GM18868 (cell line): ENCODE results near the gene POLH.
"Not testable (repeated sequence)": the region's sequence is repeated elsewhere in the genome, so short reads cannot be mapped to it uniquely, and the experiment has no call there.

Source experiments
- ATAC-seq: cut with Tn5 transposase; IDR thresholded peaks from one replicate; pipeline ENCODE4 v1.9.1; 2021; ENCODE audit warnings: mild to moderate bottlenecking, moderate library complexity; ENCODE audit not compliant: unreplicated experiment

The POLH gene

DNA sequence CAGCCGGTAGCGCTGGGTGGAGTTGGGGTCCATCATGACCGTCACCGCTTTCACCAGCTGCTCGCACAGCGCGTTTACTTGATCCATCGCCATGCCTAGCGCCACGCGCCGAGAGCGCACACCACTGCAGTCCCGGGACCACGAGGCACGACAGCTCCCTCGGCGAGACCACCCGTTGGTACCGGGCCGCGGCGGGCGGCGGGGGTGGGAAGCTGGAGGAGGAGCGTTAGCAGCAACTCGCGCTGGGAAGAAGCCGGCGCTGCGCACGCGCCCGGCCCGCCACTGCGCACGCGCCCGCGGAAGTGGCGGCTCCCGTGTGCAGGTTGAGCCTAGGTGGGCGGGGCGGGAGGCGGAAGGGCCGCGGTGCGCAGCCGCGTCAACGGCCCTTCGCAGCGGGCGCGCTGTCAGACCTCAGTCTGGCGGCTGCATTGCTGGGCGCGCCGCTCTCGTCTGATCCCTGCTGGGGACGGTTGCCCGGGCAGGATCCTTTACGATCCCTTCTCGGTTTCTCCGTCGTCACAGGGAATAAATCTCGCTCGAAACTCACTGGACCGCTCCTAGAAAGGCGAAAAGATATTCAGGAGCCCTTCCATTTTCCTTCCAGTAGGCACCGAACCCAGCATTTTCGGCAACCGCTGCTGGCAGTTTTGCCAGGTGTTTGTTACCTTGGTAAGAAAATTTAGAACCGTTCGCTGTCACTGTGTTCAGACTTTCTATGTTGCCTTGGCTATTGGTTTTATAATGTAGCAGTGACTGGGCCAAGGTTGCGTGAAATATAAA lies at the start of gene POLH, which contains the start of gene XPO5:
Gene POLH (plus strand): TSS at position 414 of the 780 bp plus-strand sequence. CDS start 6,135 bp downstream, outside the sequence.
Gene XPO5 (minus strand): TSS at position 267 of the 780 bp plus-strand sequence. CDS start 174 bp downstream, at position 93.
- peak; percentile 90 for ATAC-seq

DNA sequence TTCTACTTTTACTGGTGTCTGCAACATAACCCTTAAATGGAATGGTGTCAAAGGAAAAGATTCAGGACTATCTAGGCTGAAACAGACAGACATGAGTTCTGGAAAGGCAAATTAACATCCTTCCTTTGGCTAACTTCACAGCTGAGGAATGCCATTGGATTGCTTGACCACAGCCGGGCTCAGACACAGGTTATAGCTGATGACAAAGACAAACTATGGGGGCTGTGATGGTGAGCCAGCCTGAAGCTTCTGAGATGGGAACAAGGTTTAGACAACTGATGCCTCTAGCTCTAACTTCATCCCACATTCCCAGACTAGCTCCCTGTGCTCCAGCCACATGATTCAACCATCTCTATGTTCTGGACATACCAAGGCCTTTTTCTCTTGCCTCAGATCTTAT lies 43.8 kb upstream of the POLH start:
- ATAC-seq, result no peak

DNA sequence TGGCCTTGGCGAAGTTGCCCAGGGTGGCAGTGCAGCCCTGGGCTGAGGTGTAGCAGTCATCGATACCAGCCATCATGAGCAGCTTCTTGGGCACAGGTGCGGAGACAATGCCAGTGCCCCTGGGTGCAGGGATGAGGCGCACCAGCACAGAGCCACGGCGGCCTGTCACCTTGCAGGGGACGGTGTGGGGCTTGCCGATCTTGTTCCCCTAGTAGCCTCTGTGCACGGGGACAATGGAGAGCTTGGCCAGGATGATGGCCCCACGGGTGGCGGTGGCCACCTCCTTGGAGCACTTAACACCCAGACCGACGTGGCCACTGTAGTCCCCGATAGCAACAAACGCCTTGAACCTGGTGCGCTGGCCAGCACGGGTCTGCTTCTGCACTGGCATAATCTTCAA lies 37.0 kb upstream of the POLH start:
- not testable (repeated sequence) for ATAC-seq

DNA sequence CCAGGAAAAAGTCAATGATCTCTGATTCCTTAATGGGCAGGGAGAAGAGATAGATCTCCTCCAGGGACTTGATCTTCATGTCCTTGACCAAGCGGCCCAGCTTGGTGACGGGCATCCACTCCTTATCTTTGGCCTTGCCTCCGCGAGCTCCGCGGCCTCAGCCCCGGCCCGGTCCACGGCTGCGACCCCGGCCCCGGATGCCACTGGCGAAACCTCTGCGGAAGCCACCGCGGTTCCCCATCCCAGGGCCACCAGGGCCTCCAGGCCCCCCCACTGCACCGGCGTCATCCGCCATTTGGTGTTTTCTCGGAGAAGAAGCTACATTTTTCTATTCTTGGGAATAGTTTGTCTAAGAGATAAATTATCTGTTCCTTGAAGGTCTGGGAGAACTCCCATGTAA lies 36.6 kb upstream of the POLH start:
- not testable (repeated sequence) for ATAC-seq

DNA sequence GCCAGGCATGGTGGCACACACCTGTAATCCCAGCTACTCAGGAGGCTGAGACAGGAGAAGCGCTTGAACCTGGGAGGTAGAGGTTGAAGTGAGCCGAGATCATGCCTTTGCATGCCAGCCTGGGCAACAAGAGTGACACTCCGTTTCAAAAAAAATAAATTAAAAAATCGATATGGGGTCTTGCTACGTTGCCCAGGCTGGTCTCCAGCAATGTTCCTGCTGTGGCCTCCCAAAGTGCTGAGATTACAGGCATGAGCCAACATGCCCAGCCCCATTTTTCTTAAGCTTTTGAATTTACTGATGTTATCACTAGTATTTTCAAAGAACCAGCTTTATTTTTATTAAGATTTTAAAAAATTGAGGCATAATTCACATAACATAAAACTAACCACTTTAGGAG lies 35.5 kb upstream of the POLH start:
- ATAC-seq, result no peak

DNA sequence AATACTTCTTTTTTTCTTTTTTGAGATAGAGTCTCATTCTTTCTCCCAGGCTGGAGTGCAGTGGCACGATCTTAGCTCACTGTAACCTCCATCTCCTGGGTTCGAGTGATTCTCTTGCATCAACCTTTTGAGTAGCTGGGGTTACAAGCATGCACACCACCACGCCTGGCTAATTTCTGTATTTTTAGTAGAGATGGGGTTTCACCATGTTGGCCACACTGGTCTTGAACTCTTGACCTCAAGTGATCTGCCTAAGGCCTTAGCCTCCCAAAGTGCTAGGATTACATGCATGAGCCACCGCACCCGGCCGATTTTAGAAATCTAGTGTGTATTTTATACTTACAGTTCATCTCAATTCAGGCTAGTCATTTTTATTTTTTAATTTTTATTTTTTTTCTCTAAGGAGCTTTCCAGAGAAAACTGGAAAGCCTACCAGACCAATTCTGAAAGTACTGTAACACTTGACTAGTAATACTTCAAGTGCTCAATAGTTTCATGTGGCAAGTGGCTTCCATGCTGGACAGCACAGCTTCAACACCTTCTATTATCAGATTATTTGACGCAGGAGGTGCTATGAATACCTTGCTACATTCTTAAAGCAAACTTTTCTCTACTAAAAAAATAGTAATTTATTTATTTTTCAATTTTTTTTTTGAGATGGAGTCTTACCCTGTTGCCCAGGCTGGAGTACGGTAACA lies 34.1 kb upstream of the POLH start:
- ATAC-seq, result no peak

GRCh38 chr6:43544461-43544860 lies 31.5 kb upstream of the POLH start:
- ATAC-seq, result no peak

- ATAC-seq, result no peak
Observed at GRCh38 chr6:43547222-43547621, 28.8 kb upstream of the POLH start.

DNA sequence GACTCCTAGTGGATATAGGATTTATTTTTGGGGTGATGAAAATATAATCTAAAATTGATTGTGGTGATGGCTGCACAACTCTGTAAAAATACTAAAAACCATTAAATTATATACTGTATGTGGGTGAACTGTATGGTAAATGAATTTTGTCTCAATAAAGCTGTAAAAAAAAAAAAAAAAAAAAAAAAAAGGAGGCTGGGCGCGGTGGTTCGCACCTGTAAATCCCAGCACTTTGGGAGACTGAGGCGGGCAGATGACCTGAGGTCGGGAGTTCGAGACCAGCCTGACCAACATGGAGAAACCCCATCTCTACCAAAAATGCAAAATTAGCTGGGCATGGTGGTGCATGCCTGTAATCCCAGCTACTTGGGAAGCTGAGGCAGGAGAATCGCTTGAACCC lies 18.4 kb upstream of the POLH start:
- not testable (repeated sequence) for ATAC-seq

DNA sequence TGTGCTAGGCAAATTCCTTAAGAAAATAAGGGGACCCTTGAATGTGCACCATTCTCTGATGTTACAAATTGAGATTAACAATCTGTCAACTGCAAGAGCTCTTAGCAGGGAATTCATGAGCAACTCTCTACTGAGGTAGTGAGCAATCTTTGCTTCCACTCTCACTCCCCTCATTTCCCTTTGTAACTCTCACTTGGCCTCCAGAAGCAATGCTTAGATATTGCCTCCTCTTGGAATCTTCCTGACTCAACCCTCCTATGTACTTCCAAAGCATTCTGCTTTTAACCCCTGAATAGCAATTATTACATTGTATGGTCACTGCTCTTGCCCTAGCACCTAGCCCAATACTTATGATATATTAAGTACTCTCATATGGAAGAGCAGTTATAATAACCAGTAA lies 16.7 kb upstream of the POLH start:
- no peak for ATAC-seq

DNA sequence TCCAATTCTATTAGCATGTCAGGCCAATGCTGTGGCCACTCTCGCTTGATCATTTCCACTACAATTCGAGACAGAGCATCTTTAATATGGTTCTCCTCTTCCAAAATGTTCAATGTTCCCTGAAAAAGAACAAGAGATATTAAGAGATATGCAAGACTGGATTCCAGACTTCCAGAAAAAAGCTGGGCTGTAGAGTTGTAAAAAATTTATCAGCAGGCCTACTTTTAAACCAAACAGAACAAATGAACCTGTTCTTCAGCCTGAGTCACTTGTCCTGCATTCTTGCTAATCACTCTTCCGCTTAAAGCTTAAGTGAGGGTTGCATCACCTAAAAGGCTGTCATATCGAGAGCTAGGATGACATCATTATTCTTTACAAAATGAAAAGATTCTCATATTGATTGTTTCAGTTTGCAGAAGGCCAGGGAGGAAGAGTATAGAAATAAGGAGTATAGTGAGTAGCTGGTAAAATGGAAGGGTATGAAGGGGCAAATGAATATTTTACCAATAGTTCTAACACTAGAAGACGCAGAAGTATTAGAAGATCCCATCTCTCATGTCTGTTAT lies 5.0 kb upstream of the POLH start:
- ATAC-seq, result no peak

DNA sequence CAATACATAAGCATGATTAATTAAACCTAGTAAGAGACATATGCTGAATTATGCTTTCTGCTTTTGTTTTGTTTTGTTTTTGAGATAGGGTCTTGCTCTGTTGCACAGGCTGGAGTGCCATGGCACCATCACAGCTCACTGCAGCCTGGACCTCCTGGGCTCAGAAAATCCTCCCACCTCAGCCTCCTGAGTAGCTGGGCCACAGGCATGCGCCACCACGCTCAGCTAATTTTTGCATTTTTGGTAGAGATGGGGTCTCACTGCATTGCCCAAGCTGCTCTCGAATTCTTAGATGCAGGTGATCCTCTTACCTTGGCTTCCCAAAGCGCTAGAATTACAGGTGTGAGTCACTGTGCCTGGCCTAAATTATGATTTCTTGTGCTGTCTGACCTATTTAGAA lies 4.0 kb upstream of the POLH start:
- no peak for ATAC-seq

DNA sequence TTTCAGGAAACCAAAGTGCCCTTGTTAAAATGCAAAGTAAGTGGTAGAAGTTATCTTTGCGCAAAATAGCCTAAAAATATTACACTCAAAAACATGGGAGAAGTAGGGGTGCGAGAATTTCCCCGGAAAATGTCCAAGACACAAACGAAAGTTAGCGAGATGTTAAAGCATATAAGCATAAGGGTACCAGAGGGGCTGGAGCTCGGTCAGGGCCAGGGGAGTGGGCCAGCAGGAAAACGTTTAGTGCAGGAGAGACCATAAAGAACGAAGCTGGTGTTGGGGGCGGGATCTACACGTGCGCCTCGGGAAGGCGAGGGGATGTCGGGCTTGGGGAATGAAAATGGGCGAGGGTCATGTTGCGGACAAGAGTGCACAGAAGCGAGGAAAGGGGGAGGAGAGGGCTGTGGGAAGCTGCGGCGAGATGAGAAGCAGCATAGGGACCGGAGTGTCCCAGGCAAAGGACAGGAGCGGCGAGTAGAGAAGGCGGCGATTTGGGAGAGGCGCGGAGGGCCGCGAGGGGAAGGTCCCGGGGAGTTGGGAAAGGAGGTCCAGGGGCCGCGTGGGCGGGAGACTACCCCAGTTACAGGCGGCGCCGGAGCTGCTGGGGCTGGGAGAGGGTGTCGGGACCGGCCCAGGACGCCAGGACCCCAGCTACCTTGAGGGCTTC lies 747 bp upstream of the POLH start:
- no peak for ATAC-seq

- ATAC-seq, result no peak
Observed at GRCh38 chr6:43578748-43579147, 2.8 kb downstream of the POLH start.

DNA sequence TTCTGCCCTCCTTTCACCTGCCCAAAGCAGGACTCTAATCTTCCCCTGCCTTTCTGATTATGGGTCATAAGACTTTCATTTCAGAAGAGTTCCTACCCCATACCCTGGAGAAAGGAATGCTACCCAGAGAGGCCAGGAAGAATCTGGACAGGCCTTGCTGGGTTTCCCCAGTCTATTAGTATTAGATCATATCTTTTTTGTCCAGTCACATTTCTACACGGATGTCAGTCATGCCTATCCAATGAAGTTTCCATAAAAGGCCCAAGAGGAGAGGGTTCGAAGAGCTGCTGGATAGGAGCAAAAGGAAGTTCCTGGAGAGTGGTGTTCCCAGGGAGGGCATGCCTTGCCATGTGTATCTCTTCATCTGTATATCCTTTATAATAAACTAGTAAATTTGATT lies 3.2 kb downstream of the POLH start:
- no peak for ATAC-seq

- ATAC-seq, result no peak
Observed at GRCh38 chr6:43582911-43583310, 6.9 kb downstream of the POLH start.

DNA sequence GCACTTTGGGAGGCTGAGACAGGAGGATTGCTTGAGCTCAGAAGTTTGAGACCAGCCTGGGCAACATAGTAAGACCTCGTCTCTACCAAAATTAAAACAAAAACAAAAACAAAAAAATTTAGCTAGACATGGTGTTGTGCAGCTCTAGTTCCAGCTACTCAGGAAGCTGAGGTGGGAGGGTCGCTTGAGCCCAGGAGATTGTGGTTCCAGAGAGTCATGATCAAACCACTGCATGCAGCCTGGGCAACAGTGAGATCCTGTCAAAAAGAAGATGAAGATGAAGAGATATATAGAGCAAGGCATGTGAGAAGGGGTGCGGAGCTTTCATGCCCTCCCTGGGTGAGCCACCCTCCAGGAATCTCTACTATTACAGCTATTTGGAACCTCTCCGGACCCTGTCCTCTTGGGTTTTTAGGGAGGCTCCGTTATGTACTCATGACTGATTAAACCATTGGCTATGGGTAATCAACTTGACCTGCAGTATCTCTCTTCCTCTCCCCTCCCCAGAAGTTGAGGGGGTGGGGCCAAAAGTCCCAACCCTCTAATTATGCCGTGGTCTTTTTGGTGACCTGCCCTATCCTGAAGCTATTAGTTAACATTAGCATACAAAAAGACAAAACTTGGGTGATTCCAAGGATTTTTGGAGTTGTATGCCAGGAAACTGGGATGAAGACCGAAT lies 9.0 kb downstream of the POLH start:
- ATAC-seq, result no peak

DNA sequence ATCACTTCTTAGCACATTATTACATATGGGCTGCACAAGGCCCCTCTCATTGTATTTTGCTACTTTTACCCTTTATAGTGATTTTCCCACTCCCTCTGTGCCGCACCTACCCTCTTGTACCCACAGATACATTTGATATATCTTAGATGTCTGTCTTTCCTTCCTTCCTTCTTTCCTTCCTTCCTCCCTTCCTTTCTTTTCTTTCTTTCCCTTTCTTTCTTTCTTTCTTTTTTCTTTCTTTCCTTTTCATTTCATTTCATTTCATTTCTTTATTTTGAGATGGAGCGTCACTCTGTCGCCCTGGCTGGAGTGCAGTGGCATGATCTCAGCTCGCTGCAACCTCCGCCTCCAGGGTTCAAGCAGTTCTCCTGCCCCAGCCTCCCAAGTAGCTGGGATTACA lies 12.2 kb downstream of the POLH start:
- ATAC-seq, result no peak

- ATAC-seq, result not testable (repeated sequence)
Observed at GRCh38 chr6:43589564-43589963, 13.6 kb downstream of the POLH start.

DNA sequence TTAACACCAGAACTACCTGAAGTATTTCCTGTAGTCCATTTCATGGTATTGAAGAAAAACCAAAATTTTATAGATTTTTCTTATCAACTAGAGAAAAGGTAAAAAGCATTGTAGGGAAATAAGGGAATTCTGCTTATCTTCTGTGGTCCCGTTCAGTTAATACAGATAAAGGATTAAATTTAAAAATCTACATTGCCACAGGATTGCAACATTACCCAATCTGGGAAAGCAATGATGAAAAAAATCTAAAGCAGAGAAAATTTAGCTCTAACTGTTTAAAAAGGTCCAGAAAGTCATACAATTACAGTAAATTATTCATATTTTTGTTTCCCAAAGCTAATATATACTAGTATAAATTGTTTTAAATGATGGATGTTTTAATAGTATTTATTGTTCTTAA lies 18.0 kb downstream of the POLH start:
- no peak for ATAC-seq

- no peak for ATAC-seq
Observed at GRCh38 chr6:43600595-43600994, 24.6 kb downstream of the POLH start.
